Middle frontal gyrus (tissue), 1 donor: ENCODE measurements around the gene CDIP1.
"Not testable (repeated sequence)": the region's sequence is repeated elsewhere in the genome, so short reads cannot be mapped to it uniquely, and the experiment has no call there.

Experiments
- DNase-seq: peaks from one replicate; pipeline ENCODE4 v3.0.0-alpha.2; 2015; ENCODE audit warnings: low spot score; ENCODE audit errors: extremely low spot score

Gene CDIP1

DNA sequence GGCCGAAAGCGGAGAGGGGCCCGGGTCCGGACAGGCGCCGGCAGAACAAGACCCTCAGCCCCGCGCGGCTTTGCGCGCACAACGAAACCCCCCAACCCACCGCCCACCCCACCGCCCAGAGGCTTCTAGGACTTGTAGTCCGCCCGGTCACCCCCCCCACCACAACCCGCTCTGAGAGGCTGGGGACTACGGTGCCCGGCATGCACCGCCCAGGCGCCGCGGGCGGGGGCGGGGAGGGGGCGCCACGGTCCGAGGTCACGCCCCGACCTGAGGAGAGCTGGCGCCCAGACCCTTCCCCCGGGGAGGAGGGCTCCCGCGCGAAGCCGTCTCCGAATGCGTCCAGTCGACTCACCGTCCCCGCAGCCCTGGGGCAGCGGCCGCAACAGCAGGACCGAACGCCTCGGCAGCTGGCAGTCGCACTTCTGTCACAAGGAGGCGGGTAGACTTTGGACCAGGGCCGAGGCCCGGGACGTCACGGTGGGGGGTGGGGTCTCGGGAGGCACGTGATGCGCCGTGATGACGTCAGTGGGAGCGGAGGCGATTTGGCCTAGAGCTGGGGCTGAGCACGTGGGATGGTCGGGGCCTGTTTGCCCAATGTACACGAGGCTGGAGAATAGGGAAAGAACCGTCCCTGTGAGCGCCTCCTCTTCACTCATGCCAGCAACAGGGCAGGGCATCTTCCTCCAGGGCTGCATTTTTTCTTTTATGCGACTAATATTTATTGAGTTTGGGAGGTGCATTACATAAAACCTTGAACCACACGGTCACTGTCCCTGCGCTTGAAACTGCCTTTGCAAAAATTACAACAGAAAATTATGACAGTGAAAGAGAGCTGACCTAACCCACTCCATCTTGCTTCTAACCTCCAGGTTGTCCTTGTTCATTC is at the start of gene CDIP1:
Gene CDIP1 (minus strand): TSS at position 424 of the 886 bp plus-strand sequence. CDS start 24,643 bp downstream, outside the sequence.
- DNase-seq = peak; percentile 93

DNA sequence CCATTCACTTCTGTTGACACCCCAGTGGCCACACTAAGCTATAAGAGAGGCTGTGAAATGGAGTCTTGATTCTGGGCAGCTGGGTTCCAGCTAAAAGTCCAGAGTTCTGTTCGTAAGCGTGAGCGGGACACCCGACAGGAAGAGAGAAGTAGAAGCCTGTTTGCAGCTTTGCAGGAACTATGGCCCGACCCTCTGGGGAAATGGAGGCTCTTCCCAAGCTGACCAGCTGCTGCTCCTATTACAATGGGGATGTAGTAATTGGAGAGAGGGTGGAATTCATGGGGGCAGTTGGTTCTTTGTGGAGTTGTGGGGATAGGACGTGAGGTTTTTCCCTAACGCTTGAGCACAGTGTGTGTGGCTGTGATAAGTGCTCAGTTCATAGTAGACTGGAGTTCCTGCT is 47.7 kb upstream of the CDIP1 start:
- DNase-seq = no peak

DNA sequence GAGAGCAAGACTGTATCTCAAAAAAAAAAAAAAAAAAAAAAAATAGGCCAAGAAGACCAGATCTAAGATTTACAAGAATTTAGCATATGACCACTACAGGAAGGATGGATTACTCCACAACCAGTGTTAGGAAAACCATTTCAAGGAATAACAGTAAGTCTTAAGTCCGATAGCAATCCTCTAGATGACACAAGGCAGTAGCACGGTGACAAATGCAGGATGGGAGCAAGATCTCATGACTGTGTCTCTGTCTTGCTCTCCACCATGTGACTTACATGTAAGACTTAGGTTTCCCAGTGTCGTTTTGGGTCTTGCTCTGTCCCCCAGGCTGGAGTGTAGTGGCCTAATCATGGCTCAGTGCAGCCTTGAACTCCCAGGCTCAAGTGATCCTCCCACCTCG is 45.3 kb upstream of the CDIP1 start:
- no peak for DNase-seq

DNA sequence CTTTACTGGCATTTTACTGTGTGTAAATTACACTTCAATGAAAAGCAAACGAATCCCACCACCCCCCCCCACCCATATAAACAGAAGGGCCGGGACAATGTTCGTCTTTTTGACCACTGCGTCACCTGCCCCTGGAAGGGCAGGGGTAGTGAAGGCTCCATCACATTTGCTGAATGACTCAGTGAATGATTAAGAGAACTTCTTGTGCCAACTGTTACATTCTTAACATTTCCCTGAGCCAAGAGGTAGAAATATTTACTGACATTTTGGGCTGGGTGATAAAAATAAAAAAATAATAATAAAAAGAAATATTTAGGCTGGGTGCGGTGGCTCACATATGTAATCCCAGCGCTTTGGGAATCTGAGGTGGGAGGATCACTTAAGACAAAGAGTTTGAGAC is 41.7 kb upstream of the CDIP1 start:
- DNase-seq = no peak

DNA sequence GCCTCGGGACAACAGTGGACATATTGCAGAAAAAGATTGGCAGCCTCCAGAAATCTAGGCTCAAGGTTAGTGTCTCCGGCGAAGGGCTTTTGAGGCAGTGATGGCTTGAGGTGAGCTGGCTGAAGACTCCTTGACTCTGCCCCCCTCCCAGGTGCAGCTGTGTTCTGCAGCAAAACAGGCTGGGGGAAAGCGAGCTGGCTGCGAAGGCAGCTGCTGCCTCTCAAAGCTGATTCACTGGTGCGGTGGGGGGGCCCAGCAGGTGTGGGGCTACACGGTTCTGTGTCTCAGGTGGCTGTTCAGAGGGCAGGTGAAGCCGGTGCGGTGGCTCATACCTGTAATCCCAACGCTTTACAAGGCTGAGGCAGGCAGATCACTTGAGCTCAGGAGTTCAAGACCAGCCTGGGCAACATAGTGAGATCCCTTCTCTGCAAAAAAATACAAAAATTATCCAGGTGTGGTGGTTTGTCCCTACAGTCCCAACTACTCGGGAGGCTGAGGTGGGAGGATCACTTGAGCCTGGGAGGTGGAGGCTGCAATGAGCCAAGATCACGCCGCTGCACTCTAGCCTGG is 40.5 kb upstream of the CDIP1 start:
- DNase-seq = no peak

DNA sequence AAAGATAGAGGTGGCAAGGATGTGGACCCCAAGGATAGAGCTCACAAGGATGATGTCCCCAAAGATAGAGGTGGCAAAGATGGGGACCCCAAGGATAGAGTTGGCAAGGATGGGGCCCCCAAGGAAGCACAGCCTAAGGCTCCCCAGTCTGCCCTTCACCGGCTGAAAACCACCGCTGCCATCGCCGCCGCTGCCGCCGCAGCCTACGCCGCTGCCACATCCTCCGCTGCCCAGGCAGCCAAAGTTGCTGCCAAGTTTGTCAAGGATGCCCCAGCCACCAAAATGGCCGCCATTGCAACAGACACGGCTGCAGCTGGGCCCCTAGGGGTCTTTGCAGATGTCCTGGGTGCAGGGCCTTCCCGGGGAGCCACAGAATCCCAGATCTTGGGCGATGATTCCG is 37.4 kb upstream of the CDIP1 start:
- no peak for DNase-seq

DNA sequence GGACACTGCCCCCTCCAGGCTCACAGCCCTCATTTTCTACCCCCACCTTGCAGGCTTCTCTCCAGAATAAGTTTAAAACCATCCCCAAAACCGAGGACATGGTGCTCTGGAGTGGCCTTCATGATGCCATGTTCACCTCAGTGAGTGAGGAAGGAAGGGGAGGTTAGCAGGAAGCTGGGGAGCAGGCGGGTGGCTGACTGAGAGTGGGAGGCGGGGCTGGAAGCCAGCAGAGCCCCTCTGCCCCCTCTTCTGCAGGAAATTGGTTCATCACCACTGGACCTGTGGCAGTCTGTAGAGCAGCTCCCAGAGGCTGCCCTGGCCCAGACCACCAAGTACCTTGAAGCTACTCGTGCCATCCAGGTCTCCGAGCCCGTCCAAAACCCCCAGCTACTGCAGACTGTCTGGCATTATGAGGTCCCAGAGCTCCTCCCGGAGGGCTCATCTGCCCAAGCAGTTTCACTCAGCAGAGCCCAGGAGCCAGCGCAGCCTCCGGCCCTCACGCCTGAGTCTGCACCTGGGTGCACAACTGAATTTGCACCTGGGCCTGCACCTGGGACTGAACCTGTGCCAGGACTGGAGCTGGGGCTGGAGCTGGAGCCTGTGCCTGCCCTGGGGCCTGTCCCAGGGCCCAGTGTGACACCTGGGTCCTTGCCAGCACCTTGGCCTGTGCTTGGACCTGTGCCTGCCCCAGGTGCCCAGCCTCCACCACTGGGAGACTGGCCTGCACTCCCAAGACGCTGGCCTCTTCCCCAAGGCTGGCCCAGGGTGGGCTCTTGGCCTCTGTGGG is 36.5 kb upstream of the CDIP1 start:
- DNase-seq = no peak

DNA sequence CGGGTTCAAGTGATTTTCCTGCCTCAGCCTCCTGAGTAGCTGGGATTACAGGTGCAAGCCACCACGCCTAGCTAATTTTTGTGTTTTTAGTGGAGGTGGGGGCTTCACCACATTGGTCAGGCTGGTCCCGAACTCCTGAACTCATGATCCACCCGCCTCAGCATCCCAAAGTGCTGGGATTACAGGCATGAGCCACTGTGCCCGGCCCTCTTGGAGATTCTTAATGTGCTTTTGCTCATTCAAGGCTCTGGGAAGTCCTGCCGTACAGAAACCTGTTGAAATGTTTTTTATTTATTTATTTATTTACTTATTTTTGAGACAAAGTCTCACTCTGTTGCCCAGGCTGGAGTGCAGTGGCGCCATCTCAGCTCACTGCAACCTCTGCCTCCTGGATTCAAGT is 35.4 kb upstream of the CDIP1 start:
- DNase-seq = not testable (repeated sequence)

DNA sequence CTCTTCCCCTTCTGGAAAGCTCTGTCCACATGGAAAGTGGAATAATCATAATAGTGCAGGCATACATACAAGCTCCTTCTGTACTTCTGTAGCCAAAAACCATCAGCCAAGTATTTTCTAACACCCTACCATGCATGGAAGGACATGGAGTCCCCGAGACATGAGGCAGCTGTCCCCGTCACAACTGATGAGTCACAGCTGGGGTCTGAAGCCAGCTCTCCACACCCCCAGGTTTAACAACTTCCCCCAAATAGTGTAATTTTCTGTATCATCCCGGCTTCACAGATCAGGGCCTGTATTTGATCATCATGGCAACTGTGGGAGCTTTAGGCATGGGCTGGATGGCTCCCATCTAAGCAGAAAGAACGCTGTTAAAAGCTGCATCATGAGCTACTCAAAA is 34.1 kb upstream of the CDIP1 start:
- peak; percentile 26 for DNase-seq

DNA sequence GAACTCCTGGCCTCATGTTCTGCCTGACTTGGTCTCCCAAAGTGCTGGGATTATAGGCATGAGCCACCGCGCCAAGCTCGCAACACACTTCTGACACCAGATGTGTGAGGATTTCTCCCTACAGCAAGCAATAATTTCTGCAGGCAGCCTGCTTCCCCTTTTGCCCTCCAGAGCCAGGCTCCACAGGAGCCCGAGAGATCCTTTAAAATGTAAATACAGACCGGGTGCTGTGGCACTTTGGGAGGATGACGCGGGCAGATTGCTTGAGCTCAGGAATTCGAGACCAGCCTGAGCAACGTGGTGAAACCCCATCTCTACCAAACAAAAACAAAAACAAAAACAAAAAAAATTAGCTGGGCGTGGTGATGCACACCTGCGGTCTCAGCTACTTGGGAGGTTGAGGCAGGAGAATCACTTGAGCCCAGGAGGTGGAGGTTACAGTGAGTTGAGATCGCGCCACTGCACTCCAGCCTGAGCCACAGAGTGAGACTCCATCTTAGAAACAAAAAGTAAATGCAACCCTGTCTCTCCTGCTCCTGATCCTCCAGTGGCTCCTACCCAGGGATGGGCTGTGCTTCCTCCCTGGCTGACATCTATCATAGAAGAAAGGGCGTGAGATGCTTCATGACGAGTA is 32.2 kb upstream of the CDIP1 start:
- DNase-seq = no peak

DNA sequence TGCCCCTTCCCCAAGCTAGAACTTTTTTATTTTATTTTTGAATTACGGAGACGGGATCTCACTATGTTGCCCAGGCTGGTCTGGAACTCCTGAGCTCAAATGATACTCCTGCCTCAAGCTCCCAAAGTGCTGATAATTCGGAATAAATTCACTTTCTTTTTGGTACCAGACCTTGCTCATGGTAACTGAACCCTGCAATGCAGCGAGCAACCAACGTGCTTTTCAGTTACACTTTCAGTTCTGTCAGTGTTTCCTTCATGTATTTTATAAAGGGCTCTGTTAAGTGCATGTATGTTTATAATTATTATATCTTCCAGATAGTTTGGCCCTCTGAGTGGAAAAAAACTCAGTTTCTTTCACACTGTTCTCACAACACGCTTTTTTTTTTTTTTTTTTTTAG is 31.5 kb upstream of the CDIP1 start:
- no peak for DNase-seq

DNA sequence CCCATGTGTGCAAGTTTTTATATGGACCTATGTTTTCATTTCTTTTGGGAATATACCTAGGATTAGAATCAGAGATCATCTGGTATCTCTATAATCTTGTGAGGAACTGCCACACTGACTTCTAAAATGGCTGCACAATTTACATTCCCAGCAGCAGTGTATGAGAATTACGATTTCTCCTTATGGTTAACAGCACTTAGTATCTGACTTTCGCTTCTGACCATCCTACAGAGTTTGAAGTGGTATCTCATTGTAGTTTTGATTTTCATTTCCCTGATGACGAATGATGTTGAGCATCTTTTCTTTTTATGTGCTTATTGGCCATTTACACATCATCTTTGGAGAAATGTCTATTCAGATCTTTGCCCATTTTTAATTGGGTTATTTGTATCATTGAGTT is 27.6 kb upstream of the CDIP1 start:
- DNase-seq = no peak

DNA sequence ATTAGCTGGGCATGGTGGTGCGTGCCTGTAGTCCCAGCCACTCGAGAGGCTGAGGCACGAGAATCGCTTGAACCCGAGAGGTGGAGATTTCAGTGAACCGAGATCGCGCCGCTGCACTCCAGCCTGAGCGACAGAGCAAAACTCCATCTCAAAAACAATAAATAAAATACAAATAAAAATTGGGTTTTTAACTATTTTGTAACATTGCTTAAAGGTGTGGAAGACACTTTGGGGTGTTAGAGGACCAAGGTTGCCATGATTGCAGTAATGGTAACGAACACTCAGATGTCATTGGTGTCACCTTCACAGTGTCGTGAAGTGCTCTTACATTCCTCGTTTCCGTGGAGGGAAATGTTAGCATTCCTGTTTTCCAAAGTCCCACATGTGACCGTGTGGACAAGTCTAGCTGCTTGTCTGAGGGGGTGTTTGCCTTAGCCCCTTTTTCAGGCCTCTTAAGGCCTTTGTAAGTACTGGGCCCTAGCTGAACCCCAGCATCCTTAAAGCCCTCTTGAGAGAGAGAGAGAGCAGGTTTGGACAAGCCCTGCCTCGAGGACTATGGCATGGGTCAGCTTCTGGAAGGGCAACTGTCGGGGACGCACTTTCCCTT is 26.2 kb upstream of the CDIP1 start:
- no peak for DNase-seq

DNA sequence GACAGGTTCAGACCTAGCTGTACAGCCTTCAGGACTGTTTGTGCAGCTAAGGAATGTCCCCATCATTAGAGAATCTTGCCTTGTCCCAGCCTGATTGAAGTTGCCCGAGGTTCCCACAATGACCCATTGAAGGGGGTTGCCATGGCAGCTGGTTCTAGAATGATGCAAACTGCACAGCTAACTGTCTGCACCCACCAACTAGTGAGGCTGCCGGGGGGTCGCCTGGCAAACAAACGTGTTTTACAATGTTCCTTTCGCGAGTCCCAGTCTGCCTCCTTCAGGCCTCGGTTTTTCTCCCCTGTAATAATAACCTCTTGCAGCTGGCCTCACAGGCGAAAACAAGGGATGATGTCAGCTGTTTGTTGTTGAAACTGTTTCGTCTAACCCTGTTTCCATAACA is 23.0 kb upstream of the CDIP1 start:
- DNase-seq = no peak

DNA sequence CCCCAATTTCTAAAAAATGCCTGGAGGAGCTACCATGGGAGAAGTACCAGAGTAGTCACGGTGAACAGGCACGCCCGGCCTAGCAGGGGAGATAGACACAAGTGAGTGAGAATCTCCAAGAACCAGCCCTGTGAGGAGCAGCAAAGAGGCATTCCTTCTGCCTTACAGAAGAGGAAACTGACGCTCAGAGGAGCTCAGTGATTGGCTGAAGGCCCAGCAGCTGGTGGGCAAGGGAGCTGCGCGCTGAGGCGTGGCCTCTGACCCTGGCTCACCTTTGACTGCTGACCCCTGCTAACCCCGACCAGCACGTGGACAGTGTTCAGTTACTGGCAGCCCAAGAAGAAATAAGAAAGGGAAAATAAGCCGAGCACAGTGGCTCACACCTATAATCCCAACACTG is 19.4 kb upstream of the CDIP1 start:
- DNase-seq = no peak

DNA sequence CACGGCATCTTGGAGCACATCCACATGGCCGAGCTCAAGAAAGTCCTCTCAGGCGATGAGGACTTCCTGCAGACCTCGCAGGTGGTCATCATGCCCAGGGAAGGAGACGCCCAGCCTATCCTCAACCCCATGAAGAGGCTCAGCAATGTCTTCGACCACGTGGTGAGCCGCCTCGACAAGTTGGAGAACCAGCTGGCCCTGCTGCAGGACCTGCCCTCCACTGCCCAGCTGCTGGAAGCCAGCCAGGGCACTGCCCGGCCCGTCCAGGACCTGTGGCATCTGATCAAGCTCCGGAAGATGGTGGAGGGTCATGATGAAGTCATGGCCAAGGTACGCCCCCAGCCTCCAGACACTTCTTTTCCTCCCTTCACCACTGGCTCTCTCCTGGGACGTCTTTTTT is 18.0 kb upstream of the CDIP1 start:
- DNase-seq = no peak

DNA sequence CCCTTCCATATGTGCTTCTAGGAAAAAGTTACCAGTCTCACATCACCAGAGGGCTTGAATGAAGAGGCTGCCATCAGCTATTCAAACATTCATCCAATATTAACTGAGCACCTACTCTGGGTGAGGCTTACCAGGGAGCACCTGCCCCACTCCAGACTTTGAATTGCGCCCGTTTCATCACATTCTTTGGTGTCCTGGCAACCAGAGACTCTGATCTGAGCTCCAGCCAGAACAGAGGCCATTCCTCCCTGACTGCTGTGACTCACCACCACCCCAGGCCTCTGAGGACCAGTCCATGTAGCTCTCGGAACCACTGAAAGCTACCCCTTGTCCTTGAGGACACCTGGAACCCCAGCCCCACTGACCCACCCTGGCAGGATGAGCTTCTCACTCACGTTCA is 17.5 kb upstream of the CDIP1 start, which contains the start of gene C16orf96:
Gene C16orf96 (plus strand): TSS at position 229 of the 400 bp plus-strand sequence. CDS start 150 bp downstream, at position 379.
- DNase-seq = no peak

DNA sequence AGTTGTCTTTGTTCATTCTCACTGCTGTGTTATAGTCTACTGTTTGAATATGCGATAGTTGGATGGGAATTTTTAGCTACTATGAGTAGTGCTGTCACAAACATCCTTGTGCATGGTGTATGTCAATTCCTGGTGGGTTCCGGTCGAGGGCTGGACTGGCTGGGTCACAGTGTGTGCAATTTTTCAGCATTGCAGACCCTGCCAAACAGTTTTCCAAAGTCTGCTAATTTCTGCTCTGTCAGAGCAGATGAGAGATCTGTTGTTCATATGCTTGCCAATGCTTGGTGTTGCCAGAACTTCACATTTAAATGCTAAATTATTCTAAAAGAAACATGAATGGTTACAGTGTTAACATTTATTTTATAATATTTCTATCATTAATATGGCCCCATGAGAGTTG is 14.0 kb upstream of the CDIP1 start:
- DNase-seq = no peak

DNA sequence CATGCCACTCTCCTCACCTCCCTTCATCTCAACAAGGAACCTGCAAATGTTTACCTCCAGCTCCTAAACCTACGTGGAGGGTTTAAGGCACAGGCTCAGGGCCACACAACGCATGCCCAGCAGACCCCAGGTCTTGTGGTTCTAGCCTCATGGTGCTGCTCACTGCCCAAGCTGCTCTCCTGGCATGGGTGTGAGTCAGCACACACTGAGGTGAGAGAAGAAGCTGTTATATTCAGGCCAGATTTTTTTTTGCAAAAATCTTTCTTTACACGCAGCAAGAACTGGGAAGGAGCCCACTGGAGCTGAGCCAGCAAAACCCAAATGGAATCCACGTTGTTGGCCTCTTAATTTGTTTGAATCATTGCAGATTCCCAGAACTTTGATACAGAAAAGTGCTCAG is 12.0 kb upstream of the CDIP1 start:
- DNase-seq = no peak

DNA sequence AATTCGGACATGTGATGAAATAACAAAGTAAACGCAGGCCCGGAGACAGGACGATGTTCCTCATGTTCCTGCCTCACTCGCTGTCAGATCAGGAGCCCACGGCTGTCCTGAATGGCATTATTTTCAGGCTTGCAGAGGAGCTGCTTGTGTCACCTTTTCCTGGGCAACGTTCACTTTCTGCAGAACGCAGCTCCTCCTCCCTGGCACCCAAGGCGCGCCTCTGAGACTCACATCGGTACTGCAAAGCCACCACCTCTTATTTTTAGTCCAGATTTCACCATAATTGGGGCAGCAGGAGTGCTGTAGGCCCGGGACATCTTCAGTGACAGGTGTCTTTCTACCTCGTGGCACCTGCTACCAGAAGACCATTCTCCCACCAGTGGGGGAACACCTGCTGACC is 9.6 kb upstream of the CDIP1 start:
- no peak for DNase-seq

DNA sequence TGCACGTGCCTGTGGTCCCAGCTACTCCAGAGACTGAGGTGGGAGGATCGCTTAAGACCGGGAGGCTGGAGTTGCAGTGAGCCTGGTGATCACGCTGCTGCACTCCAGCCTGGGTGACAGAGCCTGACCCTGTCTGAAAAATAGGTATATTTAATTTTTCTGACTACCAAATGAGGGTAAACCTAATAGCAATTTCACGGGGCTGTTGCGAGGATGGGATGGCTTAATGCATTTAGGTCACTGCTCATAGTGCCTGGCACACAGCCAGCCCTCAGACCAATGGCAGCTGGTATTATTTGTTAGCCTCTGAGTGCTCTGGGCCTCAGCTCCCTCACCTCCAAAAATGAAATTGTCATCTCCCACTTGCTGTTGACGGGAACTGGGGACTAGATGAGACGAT is 5.9 kb upstream of the CDIP1 start:
- no peak for DNase-seq
